GM13976 (cell line): Measurements from ENCODE around the gene CBLC.
"Not testable (repeated sequence)": the region's sequence is repeated elsewhere in the genome, so short reads cannot be mapped to it uniquely, and the experiment has no call there.

Experiments
- DNase-seq: peaks from one replicate; pipeline ENCODE4 v3.0.0; 2012; ENCODE audit warnings: low spot score
- in situ Hi-C: fragments of 300-500 bp; cut with MboI; formaldehyde crosslinking; loops from one replicate; pipeline ENCODE4 v1.12.0; 2022; ENCODE audit warnings: low sequenced_read_pairs, mixed read lengths, inconsistent platforms; ENCODE audit not compliant: unreplicated experiment
- TF ChIP-seq, protein P1 (sequence below): IDR thresholded peaks from 2 replicates; pipeline ENCODE4 v1.5.1; 2012; ENCODE audit warnings: borderline replicate concordance, mild to moderate bottlenecking; ENCODE audit not compliant: insufficient read depth; ENCODE audit errors: extremely low read depth, missing control alignments, control extremely low read depth

Gene CBLC

DNA sequence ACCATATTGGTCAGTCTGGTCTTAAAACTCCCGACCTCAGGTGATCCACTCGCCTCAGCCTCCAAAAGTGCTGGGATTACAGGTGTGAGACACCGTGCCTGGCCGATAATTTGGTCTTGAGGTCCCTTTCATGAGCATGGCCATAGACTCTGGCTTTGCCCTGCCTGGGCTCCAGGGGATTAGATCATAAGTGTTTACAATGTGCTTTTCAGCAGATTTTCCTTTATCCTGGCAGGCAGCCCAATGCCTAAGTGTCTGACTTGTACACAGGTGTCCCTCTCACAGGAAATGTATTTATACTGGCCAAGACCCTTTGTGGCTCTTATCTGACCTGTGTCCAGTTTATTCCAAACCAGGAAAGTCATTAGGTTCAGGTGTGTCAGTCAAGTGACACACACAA is 47.1 kb downstream of the CBLC start:
- in situ Hi-C loops, result no loop called here
- no peak for DNase-seq
- TF ChIP-seq, protein P1, sequence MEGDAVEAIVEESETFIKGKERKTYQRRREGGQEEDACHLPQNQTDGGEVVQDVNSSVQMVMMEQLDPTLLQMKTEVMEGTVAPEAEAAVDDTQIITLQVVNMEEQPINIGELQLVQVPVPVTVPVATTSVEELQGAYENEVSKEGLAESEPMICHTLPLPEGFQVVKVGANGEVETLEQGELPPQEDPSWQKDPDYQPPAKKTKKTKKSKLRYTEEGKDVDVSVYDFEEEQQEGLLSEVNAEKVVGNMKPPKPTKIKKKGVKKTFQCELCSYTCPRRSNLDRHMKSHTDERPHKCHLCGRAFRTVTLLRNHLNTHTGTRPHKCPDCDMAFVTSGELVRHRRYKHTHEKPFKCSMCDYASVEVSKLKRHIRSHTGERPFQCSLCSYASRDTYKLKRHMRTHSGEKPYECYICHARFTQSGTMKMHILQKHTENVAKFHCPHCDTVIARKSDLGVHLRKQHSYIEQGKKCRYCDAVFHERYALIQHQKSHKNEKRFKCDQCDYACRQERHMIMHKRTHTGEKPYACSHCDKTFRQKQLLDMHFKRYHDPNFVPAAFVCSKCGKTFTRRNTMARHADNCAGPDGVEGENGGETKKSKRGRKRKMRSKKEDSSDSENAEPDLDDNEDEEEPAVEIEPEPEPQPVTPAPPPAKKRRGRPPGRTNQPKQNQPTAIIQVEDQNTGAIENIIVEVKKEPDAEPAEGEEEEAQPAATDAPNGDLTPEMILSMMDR, result no peak

DNA sequence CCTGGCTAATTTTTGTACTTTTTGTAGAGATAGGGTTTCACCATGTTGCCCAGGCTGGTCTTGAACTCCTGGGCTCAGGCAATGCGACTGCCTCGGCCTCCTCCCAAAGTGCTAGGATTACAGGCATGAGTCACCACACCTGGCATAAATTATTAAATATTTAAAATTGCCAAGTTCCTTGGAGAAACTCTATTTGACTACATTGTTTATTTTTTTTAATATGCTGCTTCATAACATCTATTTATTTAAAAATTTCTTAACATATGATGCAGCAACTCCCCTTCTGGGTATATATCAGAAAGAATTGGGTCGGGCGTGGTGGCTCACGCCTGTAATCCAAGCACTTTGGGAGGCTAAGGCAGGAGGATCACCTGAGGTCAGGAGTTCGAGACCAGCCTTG is 55.2 kb downstream of the CBLC start:
- DNase-seq, in situ Hi-C loops: not testable (repeated sequence)

DNA sequence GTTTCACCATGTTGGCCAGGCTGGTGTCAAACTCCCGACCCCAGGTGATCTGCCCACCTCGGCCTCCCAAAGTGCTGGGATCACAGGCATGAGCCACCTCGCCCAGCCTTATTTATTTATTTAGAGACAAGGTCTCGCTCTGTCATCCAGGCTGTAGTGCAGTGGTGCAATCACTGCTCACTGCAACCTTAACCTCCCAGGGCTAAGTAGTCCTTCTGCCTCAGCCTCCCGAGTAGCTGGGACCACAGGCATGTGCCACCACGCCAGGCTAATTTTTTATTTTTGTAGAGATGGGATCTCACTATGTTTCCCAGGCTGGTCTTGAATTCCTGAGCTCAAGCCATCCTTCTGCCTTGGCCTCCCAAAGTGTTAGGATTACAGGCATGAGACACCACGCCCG is 56.7 kb downstream of the CBLC start:
- DNase-seq, in situ Hi-C loops: not testable (repeated sequence)

DNA sequence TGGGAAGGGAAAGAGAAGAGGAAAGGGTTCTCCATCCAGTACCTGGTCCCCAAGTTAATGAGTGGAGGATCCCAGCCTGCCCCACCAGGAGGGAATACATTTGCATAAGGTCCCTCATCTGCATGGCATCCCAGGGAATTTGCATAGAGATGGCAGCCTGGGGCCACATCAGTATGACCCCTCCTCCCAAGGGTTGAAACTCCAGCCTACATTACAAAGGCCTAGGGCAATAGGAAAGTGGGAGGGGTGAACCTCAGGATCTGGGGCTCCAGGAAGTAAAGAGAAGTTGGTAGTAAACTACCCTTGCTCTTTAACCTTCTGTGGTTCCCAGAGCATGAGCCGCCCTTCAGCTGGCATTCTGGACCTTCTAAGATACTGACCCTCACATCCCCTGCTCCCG is 61.6 kb downstream of the CBLC start:
- in situ Hi-C loops, result no loop called here
- TF ChIP-seq, protein P1, result no peak
- DNase-seq, result no peak

DNA sequence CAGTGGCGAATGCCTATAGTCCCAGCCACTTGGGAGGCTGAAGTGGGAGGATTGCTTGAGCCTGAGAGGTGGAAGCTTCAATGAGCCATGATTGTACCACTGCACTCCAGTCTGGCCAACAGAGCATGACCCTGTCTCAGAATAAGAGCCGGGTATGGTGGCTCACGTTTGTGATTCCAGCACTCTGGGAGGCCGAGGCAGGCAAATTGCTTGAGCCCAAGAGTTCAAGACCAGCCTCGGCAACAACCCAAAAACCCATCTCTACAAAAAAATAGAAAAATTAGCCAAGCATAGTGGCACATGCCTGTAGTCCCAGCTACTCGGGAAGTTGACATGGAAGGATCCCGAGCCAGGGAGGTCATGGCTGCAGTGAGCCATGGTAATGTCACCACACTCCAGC is 63.1 kb downstream of the CBLC start:
- no peak for DNase-seq
- in situ Hi-C loops, result no loop called here
- TF ChIP-seq, protein P1, result no peak

DNA sequence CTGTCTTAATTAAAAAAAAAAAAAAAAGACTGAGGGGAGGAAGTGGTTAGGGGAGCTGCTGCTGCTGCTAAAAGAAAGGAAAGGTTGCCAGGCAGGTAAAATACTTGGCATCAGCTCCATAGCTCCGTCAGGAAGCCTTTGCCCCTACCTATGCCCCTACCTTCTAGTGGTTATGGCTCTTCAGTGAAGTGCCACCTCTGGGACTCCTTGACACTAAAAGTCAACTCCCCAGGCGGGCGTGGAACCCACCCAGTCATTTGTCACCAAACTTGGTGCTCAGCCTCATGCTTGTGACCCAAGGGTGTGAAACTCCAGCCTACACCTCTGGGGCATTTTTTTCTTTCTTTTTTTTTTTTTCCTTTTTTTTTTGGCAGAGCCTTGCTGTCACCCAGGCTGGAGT is 63.5 kb downstream of the CBLC start:
- no peak for DNase-seq
- TF ChIP-seq, protein P1, result no peak
- in situ Hi-C loops, result no loop called here

DNA sequence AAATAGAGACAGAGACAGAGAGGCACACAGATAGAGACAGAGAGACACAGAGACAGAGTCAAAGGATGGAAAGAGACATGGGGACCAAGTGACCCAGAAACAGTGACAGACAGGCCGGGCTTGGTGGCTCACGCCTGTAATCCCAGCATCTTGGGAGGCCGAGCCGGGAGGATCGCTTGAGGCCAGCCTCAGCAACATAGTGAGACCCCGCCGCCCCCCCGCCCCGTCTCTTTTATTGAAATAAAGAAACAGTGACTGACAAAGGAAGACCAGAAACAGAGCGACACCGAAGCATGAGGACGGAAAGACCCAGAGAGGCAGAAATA is 67.6 kb downstream of the CBLC start:
- in situ Hi-C loops, result no loop called here
- TF ChIP-seq, protein P1, result no peak

DNA sequence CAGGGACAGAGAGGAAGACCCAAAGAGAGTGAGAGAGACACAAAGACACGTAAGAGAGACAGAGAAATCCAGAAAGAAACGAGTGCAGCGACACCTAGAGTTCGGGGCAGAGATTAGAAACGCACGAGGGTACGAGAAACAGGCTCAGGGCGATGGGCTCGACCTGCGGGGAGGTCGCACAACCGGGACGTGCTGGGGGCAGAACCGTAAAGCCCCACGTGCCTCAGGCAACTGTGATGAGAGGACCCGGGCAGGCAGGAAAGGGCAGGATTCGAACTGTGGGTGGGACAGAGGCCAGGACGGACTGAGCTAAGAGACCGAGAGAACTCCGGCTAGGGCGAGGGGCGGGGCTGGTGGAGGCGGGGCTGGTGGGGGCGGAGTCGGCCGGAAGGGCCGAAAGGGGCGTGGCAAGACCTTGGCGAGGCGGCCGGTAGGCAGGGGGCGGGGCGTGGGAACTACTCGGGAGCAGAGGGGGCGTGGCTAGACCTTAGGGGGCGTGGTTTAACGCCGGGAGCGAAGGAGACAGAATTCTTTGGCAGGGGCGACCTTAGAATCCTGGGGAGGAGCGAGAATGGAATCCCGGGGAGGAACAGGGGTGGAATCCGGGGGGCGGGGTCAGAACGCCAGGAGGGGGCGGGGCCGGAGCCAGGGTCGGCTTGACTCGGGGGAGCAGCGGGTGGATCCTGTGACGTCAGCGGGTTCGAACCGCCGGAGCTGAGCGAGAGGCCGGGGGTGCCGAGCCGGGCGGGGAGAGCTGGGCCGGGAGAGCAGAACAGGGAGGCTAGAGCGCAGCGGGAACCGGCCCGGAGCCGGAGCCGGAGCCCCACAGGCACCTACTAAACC is 68.1 kb downstream of the CBLC start, which contains the start of gene NECTIN2:
Gene NECTIN2 (plus strand): TSS at position 686 of the 843 bp plus-strand sequence. CDS start 229 bp downstream, outside the sequence.
- TF ChIP-seq, protein P1, result peak; percentile 56
- peak; percentile 100 for DNase-seq
- in situ Hi-C loops, result no loop called here

More for the DNA sequence above, 67.6 kb downstream of the CBLC start:
- DNase-seq, result no peak
